ENCODE measurements around the gene LIM2.

Gene LIM2

DNA sequence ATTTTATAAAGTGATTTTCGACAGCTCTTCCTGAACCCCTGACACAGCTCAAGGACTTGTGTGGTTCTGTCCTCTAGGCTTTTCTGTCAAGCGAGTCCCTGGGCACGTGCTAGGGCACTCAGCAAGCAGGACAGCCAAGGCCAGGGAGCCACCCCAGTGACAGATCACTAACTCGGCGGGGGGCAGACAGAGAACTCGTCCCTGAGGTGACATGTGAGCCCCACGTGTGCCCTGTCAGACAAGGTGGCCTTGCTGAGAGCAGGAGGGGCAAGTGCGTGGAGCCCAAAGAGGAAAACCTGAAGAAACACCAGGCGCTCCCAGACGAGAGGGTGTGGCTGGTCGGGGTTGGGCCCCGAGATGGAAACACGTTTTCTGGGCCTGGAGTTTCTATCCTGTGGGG lies 26.5 kb downstream of the LIM2 start:
- TF ChIP-seq FOXP2 (optimal IDR thresholded peaks at IDR 0.05; ENCODE audit: borderline replicate concordance, extremely low read depth, extremely low read length, insufficient read depth): no peak

DNA sequence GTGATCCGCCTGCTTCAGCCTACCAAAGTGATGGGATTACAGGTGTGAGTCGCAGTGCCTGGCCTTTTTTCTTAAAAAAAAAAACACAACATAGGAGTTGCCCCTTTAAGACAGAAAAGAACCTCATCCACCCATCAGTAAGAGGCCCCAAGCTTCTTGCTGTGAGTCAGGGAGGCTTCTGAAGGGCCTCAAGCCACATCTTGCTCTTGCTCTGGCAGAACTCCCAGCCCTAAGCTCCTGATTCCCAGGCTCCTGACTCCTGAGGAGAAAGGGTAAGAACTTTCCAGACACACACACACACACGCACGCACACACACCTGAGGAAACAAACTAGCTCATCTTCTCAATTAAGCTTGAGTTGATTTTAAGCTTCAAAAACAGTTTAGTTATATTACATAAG lies 28.5 kb downstream of the LIM2 start:
- TF ChIP-seq, protein P1, sequence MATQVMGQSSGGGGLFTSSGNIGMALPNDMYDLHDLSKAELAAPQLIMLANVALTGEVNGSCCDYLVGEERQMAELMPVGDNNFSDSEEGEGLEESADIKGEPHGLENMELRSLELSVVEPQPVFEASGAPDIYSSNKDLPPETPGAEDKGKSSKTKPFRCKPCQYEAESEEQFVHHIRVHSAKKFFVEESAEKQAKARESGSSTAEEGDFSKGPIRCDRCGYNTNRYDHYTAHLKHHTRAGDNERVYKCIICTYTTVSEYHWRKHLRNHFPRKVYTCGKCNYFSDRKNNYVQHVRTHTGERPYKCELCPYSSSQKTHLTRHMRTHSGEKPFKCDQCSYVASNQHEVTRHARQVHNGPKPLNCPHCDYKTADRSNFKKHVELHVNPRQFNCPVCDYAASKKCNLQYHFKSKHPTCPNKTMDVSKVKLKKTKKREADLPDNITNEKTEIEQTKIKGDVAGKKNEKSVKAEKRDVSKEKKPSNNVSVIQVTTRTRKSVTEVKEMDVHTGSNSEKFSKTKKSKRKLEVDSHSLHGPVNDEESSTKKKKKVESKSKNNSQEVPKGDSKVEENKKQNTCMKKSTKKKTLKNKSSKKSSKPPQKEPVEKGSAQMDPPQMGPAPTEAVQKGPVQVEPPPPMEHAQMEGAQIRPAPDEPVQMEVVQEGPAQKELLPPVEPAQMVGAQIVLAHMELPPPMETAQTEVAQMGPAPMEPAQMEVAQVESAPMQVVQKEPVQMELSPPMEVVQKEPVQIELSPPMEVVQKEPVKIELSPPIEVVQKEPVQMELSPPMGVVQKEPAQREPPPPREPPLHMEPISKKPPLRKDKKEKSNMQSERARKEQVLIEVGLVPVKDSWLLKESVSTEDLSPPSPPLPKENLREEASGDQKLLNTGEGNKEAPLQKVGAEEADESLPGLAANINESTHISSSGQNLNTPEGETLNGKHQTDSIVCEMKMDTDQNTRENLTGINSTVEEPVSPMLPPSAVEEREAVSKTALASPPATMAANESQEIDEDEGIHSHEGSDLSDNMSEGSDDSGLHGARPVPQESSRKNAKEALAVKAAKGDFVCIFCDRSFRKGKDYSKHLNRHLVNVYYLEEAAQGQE (IDR thresholded peaks at IDR 0.05; ENCODE audit: insufficient read depth in 1 of 2, low read depth in 2 of 2, low read length in 2 of 2): no peak
- TF ChIP-seq FOXP2 (optimal IDR thresholded peaks at IDR 0.05; ENCODE audit: borderline replicate concordance, extremely low read depth, extremely low read length, insufficient read depth) (no peak), POLR2AphosphoS5 (IDR thresholded peaks at IDR 0.05; ENCODE audit: low read depth, low read length) (no peak), TAF1 (IDR thresholded peaks at IDR 0.05; ENCODE audit: borderline replicate concordance, insufficient read depth, low read length) (no peak), SIN3A (IDR thresholded peaks at IDR 0.05; ENCODE audit: borderline replicate concordance, insufficient read depth, low read length) (no peak)

DNA sequence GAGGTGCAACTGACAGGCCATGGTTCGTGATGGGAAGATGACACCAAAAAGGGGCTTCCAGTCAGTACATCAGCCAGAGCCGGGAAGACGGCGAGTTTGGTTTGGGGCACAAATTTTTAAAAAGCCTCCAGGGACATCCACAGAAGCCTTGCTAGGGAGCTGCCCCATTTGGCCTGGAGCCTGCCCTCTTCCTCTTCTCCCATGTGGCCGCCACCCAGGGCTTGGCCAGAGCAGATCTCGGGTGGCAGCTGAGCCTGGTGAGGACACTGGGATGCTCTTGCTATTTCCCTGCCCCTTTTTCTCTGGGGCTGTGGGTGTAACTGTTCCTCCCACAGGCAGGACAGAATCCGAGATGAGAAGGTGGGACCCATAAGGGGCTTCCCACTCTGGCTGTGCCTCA lies 29.8 kb downstream of the LIM2 start:
- TF ChIP-seq TAF1 (IDR thresholded peaks at IDR 0.05; ENCODE audit: borderline replicate concordance, insufficient read depth, low read length) (no peak), POLR2AphosphoS5 (IDR thresholded peaks at IDR 0.05; ENCODE audit: low read depth, low read length) (no peak), SIN3A (IDR thresholded peaks at IDR 0.05; ENCODE audit: borderline replicate concordance, insufficient read depth, low read length) (no peak), FOXP2 (optimal IDR thresholded peaks at IDR 0.05; ENCODE audit: borderline replicate concordance, extremely low read depth, extremely low read length, insufficient read depth) (no peak)
- TF ChIP-seq, protein P1 (IDR thresholded peaks at IDR 0.05; ENCODE audit: insufficient read depth in 1 of 2, low read depth in 2 of 2, low read length in 2 of 2): no peak

DNA sequence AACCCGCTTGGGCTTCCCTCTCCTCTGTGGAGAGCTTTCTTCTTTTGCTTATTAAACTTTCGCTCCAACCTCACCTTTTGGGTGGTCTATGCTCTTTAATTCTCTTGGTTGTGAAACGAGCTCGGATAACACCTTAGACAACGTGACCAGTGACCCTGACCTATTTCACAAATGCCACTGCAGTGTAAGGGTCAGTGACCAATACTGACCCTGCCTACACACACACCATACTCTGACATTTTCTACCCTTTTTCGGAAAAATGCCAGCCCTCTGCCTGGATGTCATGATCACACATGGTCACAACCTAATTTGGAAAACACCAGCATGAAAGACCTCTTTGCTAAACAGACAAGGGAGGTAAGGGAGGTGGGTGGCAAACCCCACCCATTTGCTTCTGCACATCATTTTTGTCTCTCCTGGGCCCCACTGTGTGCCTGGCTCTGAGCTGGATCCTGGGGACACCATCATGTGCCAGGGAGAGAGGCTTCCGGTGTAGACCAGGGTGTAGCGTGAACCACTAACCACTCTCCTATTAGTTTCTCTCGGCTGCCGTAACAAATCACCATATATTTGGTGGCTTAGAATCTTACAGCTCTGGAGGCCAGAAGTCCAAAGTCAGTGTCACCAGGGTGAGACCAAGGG lies 31.5 kb downstream of the LIM2 start:
- TF ChIP-seq, protein P1 (IDR thresholded peaks at IDR 0.05; ENCODE audit: insufficient read depth in 1 of 2, low read depth in 2 of 2, low read length in 2 of 2): no peak
- TF ChIP-seq POLR2AphosphoS5 (IDR thresholded peaks at IDR 0.05; ENCODE audit: low read depth, low read length) (no peak), SIN3A (IDR thresholded peaks at IDR 0.05; ENCODE audit: borderline replicate concordance, insufficient read depth, low read length) (no peak), TAF1 (IDR thresholded peaks at IDR 0.05; ENCODE audit: borderline replicate concordance, insufficient read depth, low read length) (no peak), FOXP2 (optimal IDR thresholded peaks at IDR 0.05; ENCODE audit: borderline replicate concordance, extremely low read depth, extremely low read length, insufficient read depth) (no peak)

DNA sequence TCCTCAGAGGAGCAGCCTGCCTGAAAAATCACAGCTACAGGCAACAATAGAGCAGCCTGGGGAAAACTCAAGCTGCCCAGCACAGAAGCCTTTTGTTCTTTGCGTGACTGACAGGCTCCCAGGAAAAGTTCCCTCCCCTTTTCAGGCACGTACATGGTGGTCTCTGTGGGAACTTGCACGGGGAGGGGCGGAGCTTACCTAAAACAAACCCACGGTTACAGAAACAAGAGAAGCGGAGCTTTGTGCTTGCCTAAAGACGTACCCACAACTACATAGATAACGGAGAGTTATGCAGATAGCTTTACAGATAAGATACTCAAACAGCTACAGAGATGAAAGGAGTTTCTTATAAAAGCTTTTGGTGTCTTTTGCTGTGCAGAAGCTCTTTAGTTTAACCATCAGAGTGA lies 33.0 kb downstream of the LIM2 start:
- TF ChIP-seq FOXP2 (optimal IDR thresholded peaks at IDR 0.05; ENCODE audit: borderline replicate concordance, extremely low read depth, extremely low read length, insufficient read depth) (no peak), TAF1 (IDR thresholded peaks at IDR 0.05; ENCODE audit: borderline replicate concordance, insufficient read depth, low read length) (no peak)

DNA sequence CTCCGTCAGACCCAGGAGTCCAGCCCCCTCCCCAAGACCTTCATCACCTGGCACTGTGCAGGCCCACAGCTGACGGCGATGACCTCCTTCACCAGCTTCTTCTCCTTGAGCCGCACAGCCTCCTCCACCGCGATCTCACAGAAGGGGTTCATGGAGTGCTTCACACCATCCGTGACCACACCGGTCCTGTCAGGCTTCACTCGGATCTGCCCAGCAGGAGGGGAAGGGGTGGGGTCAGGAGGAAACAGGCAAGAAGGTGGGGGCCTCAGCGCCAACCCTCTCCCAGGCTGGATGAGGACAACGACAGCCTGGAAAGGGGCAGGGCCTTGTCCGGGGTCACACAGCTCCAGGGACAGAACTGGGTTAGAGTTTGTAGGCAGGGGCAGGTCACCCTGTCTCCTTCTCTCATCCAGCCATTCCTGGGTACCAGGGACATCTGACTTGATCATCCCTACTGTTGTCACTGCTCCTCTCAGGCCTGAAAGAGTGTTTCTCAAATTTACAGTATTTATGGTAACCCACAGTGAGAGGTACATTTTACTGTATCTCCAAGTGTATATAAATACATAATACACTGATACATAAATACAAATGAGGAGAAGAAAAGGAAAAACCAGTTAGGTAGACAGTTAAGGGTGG lies 33.6 kb downstream of the LIM2 start:
- TF ChIP-seq FOXP2 (optimal IDR thresholded peaks at IDR 0.05; ENCODE audit: borderline replicate concordance, extremely low read depth, extremely low read length, insufficient read depth): no peak
- TF ChIP-seq SIN3A (IDR thresholded peaks at IDR 0.05; ENCODE audit: borderline replicate concordance, insufficient read depth, low read length): no peak
- TF ChIP-seq, protein P1 (IDR thresholded peaks at IDR 0.05; ENCODE audit: insufficient read depth in 1 of 2, low read depth in 2 of 2, low read length in 2 of 2): no peak
